GM23338 (cell line): Measurements from ENCODE around the gene SOD3.

Experiments
- CTCF ChIP-seq, 2 experiments: fragments of 200-600 bp in 1 of 2; sonication (generic) in 1 of 2; conservative IDR thresholded peaks; 2 replicates each; pipeline versions ENCODE4 v1.5.1 to v1.6.1; 2016 to 2017; ENCODE audit warnings: antibody characterized with exemption in 2 of 2, low read depth in 2 of 2, mild to moderate bottlenecking in 2 of 2, moderate library complexity in 1 of 2
- EZH2 ChIP-seq: fragments of 200-600 bp; sonication (generic); IDR thresholded peaks from one replicate; pipeline ENCODE4 v1.8.0; 2017; ENCODE audit warnings: antibody characterized with exemption, mild to moderate bottlenecking, low read depth; ENCODE audit not compliant: unreplicated experiment
- POLR2AphosphoS5 ChIP-seq: IDR thresholded peaks from 2 replicates; pipeline ENCODE4 v1.6.1; 2016; ENCODE audit warnings: antibody characterized with exemption, low read depth

GRCh38 chr4:24772061-24772705 lies 23.2 kb upstream of the SOD3 start:
- TF ChIP-seq CTCF (conservative IDR thresholded peaks at IDR 0.05; ENCODE audit: low read depth in 2 of 2) = no peak
- TF ChIP-seq EZH2 = no peak
- no peak for TF ChIP-seq POLR2AphosphoS5
